Measurements from ENCODE around the gene UQCC5. TPM values are rescaled to one million over a fixed set of nuclear protein-coding genes. Genes with fewer than 3 reads are reported as not detected.

The UQCC5 gene
- total RNA-seq, 1 experiment from 2014 or later, result 38.6 TPM

GRCh38 chr3:52544937-52545336 is 8.5 kb downstream of the UQCC5 start:
- H3K4me3 Mint-ChIP-seq (ENCODE audit: unreplicated experiment), result no peak overlapping the region
- Histone ChIP-seq H3K9me3 (no peaks in the 10 kb centered on the region), H3K4me1 (no peaks in the 10 kb centered on the region), H3K36me3 (ENCODE audit: control insufficient read depth, insufficient read depth, low read length) (no peaks in the 10 kb centered on the region), H3K27me3 (replicated peaks; ENCODE audit: control insufficient read depth, insufficient read depth, low read length) (no peaks in the 10 kb centered on the region), H3K4me3 (ENCODE audit: low read depth, low read length) (no peak overlapping the region)
- BruUV-seq (replicated peaks), result no TSS peak
- TF ChIP-seq, protein P1, sequence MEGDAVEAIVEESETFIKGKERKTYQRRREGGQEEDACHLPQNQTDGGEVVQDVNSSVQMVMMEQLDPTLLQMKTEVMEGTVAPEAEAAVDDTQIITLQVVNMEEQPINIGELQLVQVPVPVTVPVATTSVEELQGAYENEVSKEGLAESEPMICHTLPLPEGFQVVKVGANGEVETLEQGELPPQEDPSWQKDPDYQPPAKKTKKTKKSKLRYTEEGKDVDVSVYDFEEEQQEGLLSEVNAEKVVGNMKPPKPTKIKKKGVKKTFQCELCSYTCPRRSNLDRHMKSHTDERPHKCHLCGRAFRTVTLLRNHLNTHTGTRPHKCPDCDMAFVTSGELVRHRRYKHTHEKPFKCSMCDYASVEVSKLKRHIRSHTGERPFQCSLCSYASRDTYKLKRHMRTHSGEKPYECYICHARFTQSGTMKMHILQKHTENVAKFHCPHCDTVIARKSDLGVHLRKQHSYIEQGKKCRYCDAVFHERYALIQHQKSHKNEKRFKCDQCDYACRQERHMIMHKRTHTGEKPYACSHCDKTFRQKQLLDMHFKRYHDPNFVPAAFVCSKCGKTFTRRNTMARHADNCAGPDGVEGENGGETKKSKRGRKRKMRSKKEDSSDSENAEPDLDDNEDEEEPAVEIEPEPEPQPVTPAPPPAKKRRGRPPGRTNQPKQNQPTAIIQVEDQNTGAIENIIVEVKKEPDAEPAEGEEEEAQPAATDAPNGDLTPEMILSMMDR (IDR thresholded peaks at IDR 0.05; ENCODE audit: insufficient read depth in 1 of 2, low read depth in 1 of 2, low read length in 1 of 2, severe bottlenecking in 1 of 2, unreplicated experiment in 1 of 2), result no peak
- H3K27ac Mint-ChIP-seq (ENCODE audit: unreplicated experiment), result no peak overlapping the region
- DNase-seq, result no peak
- H3K36me3 Mint-ChIP-seq (ENCODE audit: insufficient read depth, unreplicated experiment), result peaks cover 39% of the 10 kb centered on the region
- no peaks in the 10 kb centered on the region for H3K27me3 Mint-ChIP-seq (ENCODE audit: insufficient read depth, unreplicated experiment)
- intact Hi-C loops (cut with micrococcal nuclease; ENCODE audit: unreplicated experiment), result no loop called here
- no peaks in the 10 kb centered on the region for H3K9me3 Mint-ChIP-seq (ENCODE audit: unreplicated experiment)
- no peaks in the 10 kb centered on the region for H3K4me1 Mint-ChIP-seq (ENCODE audit: low read depth, unreplicated experiment)
- CTCF ChIA-PET, result no interaction called here
- POLR2A ChIA-PET, result interaction anchor here (2.6 kb wide), 1 partner anchor 9 kb away, joined by 12 read pairs; the partner anchor contains the start of gene UQCC5

DNA sequence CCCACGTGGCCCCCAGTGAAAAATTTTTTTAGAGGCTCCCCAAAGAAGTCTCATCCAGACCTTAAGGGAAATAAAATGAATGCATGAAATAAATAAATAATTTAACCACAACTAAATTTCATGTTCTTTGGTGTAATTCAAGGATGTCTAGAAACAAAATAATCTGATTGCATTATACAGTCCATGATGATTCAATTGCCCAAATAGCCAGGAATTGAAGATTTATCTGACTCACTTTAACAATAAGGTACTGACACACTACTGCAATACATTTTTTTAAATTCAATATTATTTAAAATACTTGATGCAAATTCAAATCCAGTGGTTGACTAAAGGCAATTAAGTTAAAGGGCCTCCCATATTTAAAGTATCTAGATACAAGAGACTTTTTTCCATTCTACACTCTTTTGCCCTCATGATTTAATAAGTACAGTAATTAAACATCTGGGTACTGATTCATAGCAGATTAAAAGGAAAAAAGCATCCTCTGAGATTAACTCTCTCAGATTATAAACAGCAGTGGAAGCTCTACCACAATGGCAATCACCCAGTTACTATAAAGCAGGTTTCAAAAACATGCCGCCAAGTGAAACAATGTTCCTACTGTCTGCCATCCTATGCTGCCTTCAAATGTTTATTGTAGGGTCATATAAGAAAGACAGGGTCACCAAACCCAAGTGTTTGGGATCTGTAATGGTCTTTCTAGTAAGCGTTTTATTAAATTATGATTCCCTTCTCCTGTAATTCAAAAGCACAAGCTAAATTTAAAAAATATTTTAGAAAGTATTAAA is 9.9 kb downstream of the UQCC5 start:
- no peak overlapping the region for H3K4me3 Mint-ChIP-seq (ENCODE audit: unreplicated experiment)
- Histone ChIP-seq H3K9me3 (no peaks in the 10 kb centered on the region), H3K27me3 (replicated peaks; ENCODE audit: control insufficient read depth, insufficient read depth, low read length) (no peaks in the 10 kb centered on the region), H3K4me1 (no peaks in the 10 kb centered on the region), H3K36me3 (ENCODE audit: control insufficient read depth, insufficient read depth, low read length) (no peaks in the 10 kb centered on the region), H3K4me3 (ENCODE audit: low read depth, low read length) (no peak overlapping the region)
- ChIA-PET POLR2A (interaction anchor here (2.6 kb wide), 1 partner anchor 10 kb away, joined by 12 read pairs; the partner anchor contains the start of gene UQCC5), CTCF (no interaction called here)
- H3K27me3 Mint-ChIP-seq (ENCODE audit: insufficient read depth, unreplicated experiment), result no peaks in the 10 kb centered on the region
- intact Hi-C loops (cut with micrococcal nuclease; ENCODE audit: unreplicated experiment), result no loop called here
- TF ChIP-seq, protein P1 (IDR thresholded peaks at IDR 0.05; ENCODE audit: insufficient read depth in 1 of 2, low read depth in 1 of 2, low read length in 1 of 2, severe bottlenecking in 1 of 2, unreplicated experiment in 1 of 2), result no peak
- H3K27ac Mint-ChIP-seq (ENCODE audit: unreplicated experiment), result no peak overlapping the region
- no peak for DNase-seq
- H3K4me1 Mint-ChIP-seq (ENCODE audit: low read depth, unreplicated experiment), result no peaks in the 10 kb centered on the region
- no peaks in the 10 kb centered on the region for H3K9me3 Mint-ChIP-seq (ENCODE audit: unreplicated experiment)
- BruUV-seq (replicated peaks), result TSS peak; percentile 21
- peaks cover 38% of the 10 kb centered on the region for H3K36me3 Mint-ChIP-seq (ENCODE audit: insufficient read depth, unreplicated experiment)

DNA sequence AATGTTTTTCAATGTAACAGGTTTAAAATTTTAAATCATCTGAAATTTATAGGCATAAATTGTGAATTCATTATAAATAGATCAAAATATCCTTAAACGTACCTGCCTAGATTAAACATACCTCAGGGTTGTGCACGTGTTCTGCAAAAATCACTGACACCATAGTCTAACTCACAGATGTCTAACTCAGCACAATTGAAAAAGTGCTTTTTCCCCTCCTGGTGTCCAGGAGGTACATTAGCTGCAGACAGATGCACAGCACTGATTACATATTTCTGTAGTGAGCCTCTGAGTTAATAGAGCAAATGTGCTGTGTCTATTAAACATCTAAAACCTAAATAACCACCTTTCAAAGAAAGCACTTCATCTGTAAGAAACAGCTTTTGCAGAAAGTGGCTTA is 10.7 kb downstream of the UQCC5 start:
- no peaks in the 10 kb centered on the region for H3K4me1 Mint-ChIP-seq (ENCODE audit: low read depth, unreplicated experiment)

More for the DNA sequence above, 10.7 kb downstream of the UQCC5 start:
- no peaks in the 10 kb centered on the region for H3K27me3 Mint-ChIP-seq (ENCODE audit: insufficient read depth, unreplicated experiment)
- H3K36me3 Mint-ChIP-seq (ENCODE audit: insufficient read depth, unreplicated experiment), result peaks cover 29% of the 10 kb centered on the region
- intact Hi-C loops (cut with micrococcal nuclease; ENCODE audit: unreplicated experiment), result no loop called here
- H3K4me3 Mint-ChIP-seq (ENCODE audit: unreplicated experiment), result no peak overlapping the region
- DNase-seq, result no peak
- no TSS peak for BruUV-seq (replicated peaks)
- no peaks in the 10 kb centered on the region for H3K9me3 Mint-ChIP-seq (ENCODE audit: unreplicated experiment)
- H3K4me1 ChIP-seq, result no peaks in the 10 kb centered on the region
- H3K4me3 ChIP-seq (ENCODE audit: low read depth, low read length), result no peak overlapping the region
- H3K27ac Mint-ChIP-seq (ENCODE audit: unreplicated experiment), result no peak overlapping the region
- ChIA-PET CTCF (no interaction called here), POLR2A (no interaction called here)
- H3K9me3 ChIP-seq, result no peaks in the 10 kb centered on the region
- TF ChIP-seq, protein P1 (IDR thresholded peaks at IDR 0.05; ENCODE audit: insufficient read depth in 1 of 2, low read depth in 1 of 2, low read length in 1 of 2, severe bottlenecking in 1 of 2, unreplicated experiment in 1 of 2), result no peak
- H3K27me3 ChIP-seq (replicated peaks; ENCODE audit: control insufficient read depth, insufficient read depth, low read length), result no peaks in the 10 kb centered on the region
- no peaks in the 10 kb centered on the region for H3K36me3 ChIP-seq (ENCODE audit: control insufficient read depth, insufficient read depth, low read length)
